ENCODE measurements around the gene DNTTIP2. TPM values are rescaled to one million over a fixed set of nuclear protein-coding genes. Genes with fewer than 3 reads are reported as not detected.

DNTTIP2 gene
- total RNA-seq, 1 experiment from 2014 or later = 66.1 TPM

GRCh38 chr1:93874025-93874651, 4.9 kb downstream of the DNTTIP2 start:
- Histone ChIP-seq H3K9me2 (ENCODE audit: insufficient read depth) (no peaks in the 10 kb centered on the region), H3K79me2 (ENCODE audit: insufficient read depth, low read length) (peaks cover 72% of the 10 kb centered on the region), H3K4me2 (ENCODE audit: low read length) (no peak overlapping the region), H2AFZ (ENCODE audit: low read depth, low read length, poor library complexity, severe bottlenecking) (no peak overlapping the region), H3K27me3 (ENCODE audit: insufficient read depth, low read length) (no peaks in the 10 kb centered on the region), H3K4me3 (replicated peaks in 1 of 2; ENCODE audit: low read depth in 1 of 2, low read length in 2 of 2) (no peak overlapping the region), H4K20me1 (ENCODE audit: insufficient read depth) (peaks cover 24% of the 10 kb centered on the region; the same call in 1 of the 2 replicates), H3K27ac (ENCODE audit: low read depth, low read length) (no peak overlapping the region), H3K36me3 (ENCODE audit: control insufficient read depth in 1 of 2, insufficient read depth in 2 of 2, low read length in 2 of 2) (peaks cover 67 to 74% of the 10 kb centered on the region in 2 experiments), H3K9me3 (ENCODE audit: control insufficient read depth in 1 of 2, insufficient read depth in 1 of 2, low read depth in 1 of 2, low read length in 2 of 2) (no peaks in the 10 kb centered on the region), H3K9ac (ENCODE audit: low read length) (no peak overlapping the region), H3K4me1 (ENCODE audit: control insufficient read depth in 1 of 2, insufficient read depth in 2 of 2, low read length in 2 of 2) (peaks cover 5 to 10% of the 10 kb centered on the region in 2 experiments)
- ChIA-PET CTCF (no interaction called here), POLR2A (no interaction called here), RAD21 (ENCODE audit: low non-redundant PET in 1 of 2, low total read pairs in 2 of 2, uncharacterized antibody in 2 of 2, unreplicated experiment in 2 of 2) (no interaction called here)
- BruUV-seq (replicated peaks) = no TSS peak
- no peak for ATAC-seq
- intact Hi-C loops (cut with micrococcal nuclease) = loop anchor here (10.0 kb wide), 1 partner anchor 789 kb away; no protein-coding TSS in a partner anchor
- TF ChIP-seq RAD21 (IDR thresholded peaks at IDR 0.05; ENCODE audit: low read depth) (peak; percentile 66), CTCF (IDR thresholded peaks at IDR 0.05 in 2 of 3, conservative IDR thresholded peaks at IDR 0.05 in 1 of 3; ENCODE audit: borderline replicate concordance in 1 of 3, insufficient read depth in 1 of 3, low read depth in 2 of 3, low read length in 2 of 3) (peak in 2 of 3 experiments; percentile 57 to 69; a peak in 4 of 6 replicates), ELF1 (IDR thresholded peaks at IDR 0.05; ENCODE audit: borderline replicate concordance, low read depth) (no peak)
- no peak for DNase-seq (ENCODE audit: low read depth, low spot score)

DNA sequence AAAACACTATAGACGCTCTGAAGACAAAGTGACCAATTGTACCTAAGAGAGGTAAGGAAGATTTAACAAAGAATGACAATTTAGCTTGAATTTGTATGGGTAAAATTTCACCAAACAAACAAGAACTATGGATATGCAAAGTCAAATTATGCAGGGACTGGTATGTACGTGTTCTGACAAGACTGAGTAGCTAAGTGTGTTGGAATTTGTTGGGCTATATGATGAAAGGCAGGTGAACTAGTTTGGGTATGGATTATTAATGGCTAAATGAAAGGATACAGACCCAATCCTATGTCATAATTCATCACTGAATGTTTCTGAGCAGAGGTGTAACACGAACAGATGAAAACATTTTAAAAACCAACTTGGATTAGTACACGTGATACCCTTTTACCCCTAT, 7.6 kb downstream of the DNTTIP2 start:
- RAD21 ChIA-PET (ENCODE audit: low non-redundant PET in 1 of 2, low total read pairs in 2 of 2, uncharacterized antibody in 2 of 2, unreplicated experiment in 2 of 2) = no interaction called here
- Histone ChIP-seq H3K4me3 (replicated peaks in 1 of 2; ENCODE audit: low read depth in 1 of 2, low read length in 2 of 2) (no peak overlapping the region), H3K27me3 (ENCODE audit: insufficient read depth, low read length) (no peaks in the 10 kb centered on the region), H3K9me3 (ENCODE audit: control insufficient read depth in 1 of 2, insufficient read depth in 1 of 2, low read depth in 1 of 2, low read length in 2 of 2) (no peaks in the 10 kb centered on the region), H3K9me2 (ENCODE audit: insufficient read depth) (no peaks in the 10 kb centered on the region), H3K4me1 (ENCODE audit: control insufficient read depth in 1 of 2, insufficient read depth in 2 of 2, low read length in 2 of 2) (no peaks in the 10 kb centered on the region), H3K4me2 (ENCODE audit: low read length) (no peak overlapping the region), H3K9ac (ENCODE audit: low read length) (no peak overlapping the region), H2AFZ (ENCODE audit: low read depth, low read length, poor library complexity, severe bottlenecking) (no peak overlapping the region), H3K36me3 (ENCODE audit: control insufficient read depth in 1 of 2, insufficient read depth in 2 of 2, low read length in 2 of 2) (peaks cover 59 to 64% of the 10 kb centered on the region in 2 experiments), H3K27ac (ENCODE audit: low read depth, low read length) (no peak overlapping the region), H4K20me1 (ENCODE audit: insufficient read depth) (peaks cover 19% of the 10 kb centered on the region; the same call in 1 of the 2 replicates), H3K79me2 (ENCODE audit: insufficient read depth, low read length) (peaks cover 46% of the 10 kb centered on the region)
- POLR2A ChIA-PET = no interaction called here
- intact Hi-C loops (cut with micrococcal nuclease) = loop anchor here (10.0 kb wide), 1 partner anchor 787 kb away; no protein-coding TSS in a partner anchor
- CTCF ChIA-PET = interaction anchor here (0.8 kb wide), 1 partner anchor 465 kb away, joined by 3 read pairs; no protein-coding TSS in a partner anchor
- BruUV-seq (replicated peaks) = no TSS peak
- ATAC-seq (no peak), DNase-seq (ENCODE audit: low read depth, low spot score) (no peak)
- TF ChIP-seq ZNF274 (IDR thresholded peaks at IDR 0.05; ENCODE audit: low read depth, low read length) (no peak), SP1 (IDR thresholded peaks at IDR 0.05; ENCODE audit: low read depth) (no peak), SIN3A (IDR thresholded peaks at IDR 0.05; ENCODE audit: low read depth) (no peak), EZH2 (IDR thresholded peaks at IDR 0.05) (no peak), YY1 (IDR thresholded peaks at IDR 0.05; ENCODE audit: extremely low read depth, insufficient replicate concordance, low read depth, low read length) (no peak), CEBPB (IDR thresholded peaks at IDR 0.05; ENCODE audit: low read depth) (no peak), SRF (IDR thresholded peaks at IDR 0.05; ENCODE audit: low read depth) (no peak), FOSL1 (IDR thresholded peaks at IDR 0.05; ENCODE audit: low read depth) (no peak), POLR2AphosphoS5 (IDR thresholded peaks at IDR 0.05; ENCODE audit: low read depth, low read length) (no peak), RAD21 (IDR thresholded peaks at IDR 0.05; ENCODE audit: low read depth) (no peak), JUND (IDR thresholded peaks at IDR 0.05) (no peak)
- TF ChIP-seq, protein P1, sequence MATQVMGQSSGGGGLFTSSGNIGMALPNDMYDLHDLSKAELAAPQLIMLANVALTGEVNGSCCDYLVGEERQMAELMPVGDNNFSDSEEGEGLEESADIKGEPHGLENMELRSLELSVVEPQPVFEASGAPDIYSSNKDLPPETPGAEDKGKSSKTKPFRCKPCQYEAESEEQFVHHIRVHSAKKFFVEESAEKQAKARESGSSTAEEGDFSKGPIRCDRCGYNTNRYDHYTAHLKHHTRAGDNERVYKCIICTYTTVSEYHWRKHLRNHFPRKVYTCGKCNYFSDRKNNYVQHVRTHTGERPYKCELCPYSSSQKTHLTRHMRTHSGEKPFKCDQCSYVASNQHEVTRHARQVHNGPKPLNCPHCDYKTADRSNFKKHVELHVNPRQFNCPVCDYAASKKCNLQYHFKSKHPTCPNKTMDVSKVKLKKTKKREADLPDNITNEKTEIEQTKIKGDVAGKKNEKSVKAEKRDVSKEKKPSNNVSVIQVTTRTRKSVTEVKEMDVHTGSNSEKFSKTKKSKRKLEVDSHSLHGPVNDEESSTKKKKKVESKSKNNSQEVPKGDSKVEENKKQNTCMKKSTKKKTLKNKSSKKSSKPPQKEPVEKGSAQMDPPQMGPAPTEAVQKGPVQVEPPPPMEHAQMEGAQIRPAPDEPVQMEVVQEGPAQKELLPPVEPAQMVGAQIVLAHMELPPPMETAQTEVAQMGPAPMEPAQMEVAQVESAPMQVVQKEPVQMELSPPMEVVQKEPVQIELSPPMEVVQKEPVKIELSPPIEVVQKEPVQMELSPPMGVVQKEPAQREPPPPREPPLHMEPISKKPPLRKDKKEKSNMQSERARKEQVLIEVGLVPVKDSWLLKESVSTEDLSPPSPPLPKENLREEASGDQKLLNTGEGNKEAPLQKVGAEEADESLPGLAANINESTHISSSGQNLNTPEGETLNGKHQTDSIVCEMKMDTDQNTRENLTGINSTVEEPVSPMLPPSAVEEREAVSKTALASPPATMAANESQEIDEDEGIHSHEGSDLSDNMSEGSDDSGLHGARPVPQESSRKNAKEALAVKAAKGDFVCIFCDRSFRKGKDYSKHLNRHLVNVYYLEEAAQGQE (IDR thresholded peaks at IDR 0.05; ENCODE audit: low read depth) = no peak
- TF ChIP-seq, protein P2, sequence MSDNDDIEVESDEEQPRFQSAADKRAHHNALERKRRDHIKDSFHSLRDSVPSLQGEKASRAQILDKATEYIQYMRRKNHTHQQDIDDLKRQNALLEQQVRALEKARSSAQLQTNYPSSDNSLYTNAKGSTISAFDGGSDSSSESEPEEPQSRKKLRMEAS (IDR thresholded peaks at IDR 0.05) = no peak

All from HCT116 (cell line).